C4-2B (cell line): ENCODE measurements around the gene KIAA0825.

Experiments used
- ZFX ChIP-seq: fragments of 450-650 bp; IDR thresholded peaks from 2 replicates; pipeline ENCODE4 v1.6.1; 2017
- TF ChIP-seq, protein P1 (sequence below): fragments of 450-650 bp; conservative IDR thresholded peaks from 2 replicates; pipeline ENCODE4 v1.5.1; 2017; ENCODE audit warnings: mild to moderate bottlenecking

DNA sequence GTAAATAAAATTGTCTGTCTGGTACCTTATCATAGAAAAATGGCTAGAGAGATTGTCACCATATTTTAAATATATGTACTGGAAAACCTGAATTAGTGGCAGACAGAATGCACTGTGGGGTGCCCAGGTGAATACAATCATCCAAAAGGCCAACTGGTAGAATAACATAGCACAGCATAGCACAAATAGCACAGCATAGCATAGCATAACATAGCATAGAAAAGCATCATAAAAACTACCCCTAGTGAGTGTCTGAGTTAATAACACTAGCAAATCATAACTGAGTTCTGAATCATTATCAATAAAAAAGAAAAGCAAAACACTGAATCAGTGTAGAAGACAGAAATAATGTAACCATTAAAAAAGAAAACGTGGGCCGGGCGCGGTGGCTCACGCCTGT is 102.3 kb downstream of the KIAA0825 start:
- TF ChIP-seq, protein P1, sequence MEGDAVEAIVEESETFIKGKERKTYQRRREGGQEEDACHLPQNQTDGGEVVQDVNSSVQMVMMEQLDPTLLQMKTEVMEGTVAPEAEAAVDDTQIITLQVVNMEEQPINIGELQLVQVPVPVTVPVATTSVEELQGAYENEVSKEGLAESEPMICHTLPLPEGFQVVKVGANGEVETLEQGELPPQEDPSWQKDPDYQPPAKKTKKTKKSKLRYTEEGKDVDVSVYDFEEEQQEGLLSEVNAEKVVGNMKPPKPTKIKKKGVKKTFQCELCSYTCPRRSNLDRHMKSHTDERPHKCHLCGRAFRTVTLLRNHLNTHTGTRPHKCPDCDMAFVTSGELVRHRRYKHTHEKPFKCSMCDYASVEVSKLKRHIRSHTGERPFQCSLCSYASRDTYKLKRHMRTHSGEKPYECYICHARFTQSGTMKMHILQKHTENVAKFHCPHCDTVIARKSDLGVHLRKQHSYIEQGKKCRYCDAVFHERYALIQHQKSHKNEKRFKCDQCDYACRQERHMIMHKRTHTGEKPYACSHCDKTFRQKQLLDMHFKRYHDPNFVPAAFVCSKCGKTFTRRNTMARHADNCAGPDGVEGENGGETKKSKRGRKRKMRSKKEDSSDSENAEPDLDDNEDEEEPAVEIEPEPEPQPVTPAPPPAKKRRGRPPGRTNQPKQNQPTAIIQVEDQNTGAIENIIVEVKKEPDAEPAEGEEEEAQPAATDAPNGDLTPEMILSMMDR: no peak
- TF ChIP-seq ZFX: no peak
